HG02870 (cell line): ENCODE measurements around the gene NFIX.

Source experiments
- ATAC-seq: cut with Tn5 transposase; IDR thresholded peaks from one replicate; pipeline ENCODE4 v1.9.1; 2021; ENCODE audit warnings: mild to moderate bottlenecking, moderate library complexity; ENCODE audit not compliant: unreplicated experiment

Gene NFIX

GRCh38 chr19:13139633-13140311, 144.5 kb downstream of the NFIX start:
- no peak for ATAC-seq

- ATAC-seq: no peak
These were observed 151.7 kb downstream of the NFIX start for GRCh38 chr19:13146763-13147563.
